ENCODE results near the gene AHDC1. TPM values are rescaled to one million over a fixed set of nuclear protein-coding genes. Genes with fewer than 3 reads are reported as not detected.

AHDC1 gene
- polyA plus RNA-seq, 1 donor from 2014 or later, result 5.3 TPM

DNA sequence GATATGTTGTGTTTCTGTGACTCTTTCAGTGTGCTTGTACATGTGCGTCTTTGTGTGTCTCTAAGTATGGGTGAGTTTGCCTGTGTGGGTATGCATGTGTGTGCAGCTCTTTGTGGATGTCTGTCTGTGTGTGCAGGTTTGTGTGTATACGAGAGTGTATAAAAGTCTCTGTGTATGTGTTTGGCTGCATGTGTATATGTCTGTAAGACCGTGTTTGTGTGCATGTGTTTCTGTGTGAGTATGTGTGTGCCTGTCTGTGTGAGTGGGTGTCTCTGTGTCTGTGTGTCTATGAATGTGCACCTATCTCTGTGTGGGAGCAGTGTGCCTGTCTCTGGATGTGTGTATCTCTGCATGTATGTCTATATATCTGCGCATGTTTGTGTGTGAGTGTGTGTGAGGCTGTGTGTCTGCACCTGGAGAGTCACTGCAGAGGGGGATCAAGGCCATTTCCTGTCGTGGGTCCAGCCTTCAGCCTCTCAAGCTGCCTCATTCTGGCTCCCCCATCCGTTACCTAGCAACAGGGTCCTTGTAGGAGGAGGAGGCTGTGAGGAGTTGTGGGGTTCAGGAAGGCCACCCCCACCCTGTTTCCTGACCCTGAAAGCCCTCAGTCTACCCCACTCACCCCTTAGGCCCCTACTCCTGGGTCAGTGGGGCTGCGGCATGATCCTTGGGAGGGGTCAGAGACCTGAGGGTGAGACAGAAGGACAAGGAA is 20.7 kb upstream of the AHDC1 start:
- H3K9ac ChIP-seq (ENCODE audit: low read length), result peak overlapping the region; percentile 32
- H3K4me2 ChIP-seq (ENCODE audit: low read length), result peak overlapping the region; percentile 3
- no peak overlapping the region for H3K4me3 ChIP-seq (ENCODE audit: low read length)
- peak overlapping the region; percentile 29 for H3K27ac ChIP-seq (ENCODE audit: low read length)
- TF ChIP-seq MXI1 (conservative IDR thresholded peaks at IDR 0.05; ENCODE audit: poor library complexity, severe bottlenecking) (no peak), CTCF (IDR thresholded peaks at IDR 0.05; ENCODE audit: poor library complexity, severe bottlenecking) (no peak)
- TF ChIP-seq, protein P1, sequence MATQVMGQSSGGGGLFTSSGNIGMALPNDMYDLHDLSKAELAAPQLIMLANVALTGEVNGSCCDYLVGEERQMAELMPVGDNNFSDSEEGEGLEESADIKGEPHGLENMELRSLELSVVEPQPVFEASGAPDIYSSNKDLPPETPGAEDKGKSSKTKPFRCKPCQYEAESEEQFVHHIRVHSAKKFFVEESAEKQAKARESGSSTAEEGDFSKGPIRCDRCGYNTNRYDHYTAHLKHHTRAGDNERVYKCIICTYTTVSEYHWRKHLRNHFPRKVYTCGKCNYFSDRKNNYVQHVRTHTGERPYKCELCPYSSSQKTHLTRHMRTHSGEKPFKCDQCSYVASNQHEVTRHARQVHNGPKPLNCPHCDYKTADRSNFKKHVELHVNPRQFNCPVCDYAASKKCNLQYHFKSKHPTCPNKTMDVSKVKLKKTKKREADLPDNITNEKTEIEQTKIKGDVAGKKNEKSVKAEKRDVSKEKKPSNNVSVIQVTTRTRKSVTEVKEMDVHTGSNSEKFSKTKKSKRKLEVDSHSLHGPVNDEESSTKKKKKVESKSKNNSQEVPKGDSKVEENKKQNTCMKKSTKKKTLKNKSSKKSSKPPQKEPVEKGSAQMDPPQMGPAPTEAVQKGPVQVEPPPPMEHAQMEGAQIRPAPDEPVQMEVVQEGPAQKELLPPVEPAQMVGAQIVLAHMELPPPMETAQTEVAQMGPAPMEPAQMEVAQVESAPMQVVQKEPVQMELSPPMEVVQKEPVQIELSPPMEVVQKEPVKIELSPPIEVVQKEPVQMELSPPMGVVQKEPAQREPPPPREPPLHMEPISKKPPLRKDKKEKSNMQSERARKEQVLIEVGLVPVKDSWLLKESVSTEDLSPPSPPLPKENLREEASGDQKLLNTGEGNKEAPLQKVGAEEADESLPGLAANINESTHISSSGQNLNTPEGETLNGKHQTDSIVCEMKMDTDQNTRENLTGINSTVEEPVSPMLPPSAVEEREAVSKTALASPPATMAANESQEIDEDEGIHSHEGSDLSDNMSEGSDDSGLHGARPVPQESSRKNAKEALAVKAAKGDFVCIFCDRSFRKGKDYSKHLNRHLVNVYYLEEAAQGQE (IDR thresholded peaks at IDR 0.05; ENCODE audit: borderline replicate concordance), result no peak
- no peaks in the 10 kb centered on the region for H3K79me2 ChIP-seq (replicated peaks; ENCODE audit: insufficient read depth, low read length)
- H3F3A ChIP-seq (ENCODE audit: insufficient read depth, low read length, poor library complexity, severe bottlenecking), result no peaks in the 10 kb centered on the region
- no peaks in the 10 kb centered on the region for H4K20me1 ChIP-seq (ENCODE audit: insufficient read depth)
- no peaks in the 10 kb centered on the region for H3K36me3 ChIP-seq (ENCODE audit: insufficient read depth, low read length)
- H2AFZ ChIP-seq (ENCODE audit: low read depth, low read length), result peak overlapping the region; percentile 18
- no peaks in the 10 kb centered on the region for H3K27me3 ChIP-seq (ENCODE audit: insufficient read depth, low read depth, low read length)
- no peaks in the 10 kb centered on the region for H3K9me2 ChIP-seq (ENCODE audit: insufficient read depth, low read length)
- H3K9me3 ChIP-seq (ENCODE audit: low read length), result no peaks in the 10 kb centered on the region

DNA sequence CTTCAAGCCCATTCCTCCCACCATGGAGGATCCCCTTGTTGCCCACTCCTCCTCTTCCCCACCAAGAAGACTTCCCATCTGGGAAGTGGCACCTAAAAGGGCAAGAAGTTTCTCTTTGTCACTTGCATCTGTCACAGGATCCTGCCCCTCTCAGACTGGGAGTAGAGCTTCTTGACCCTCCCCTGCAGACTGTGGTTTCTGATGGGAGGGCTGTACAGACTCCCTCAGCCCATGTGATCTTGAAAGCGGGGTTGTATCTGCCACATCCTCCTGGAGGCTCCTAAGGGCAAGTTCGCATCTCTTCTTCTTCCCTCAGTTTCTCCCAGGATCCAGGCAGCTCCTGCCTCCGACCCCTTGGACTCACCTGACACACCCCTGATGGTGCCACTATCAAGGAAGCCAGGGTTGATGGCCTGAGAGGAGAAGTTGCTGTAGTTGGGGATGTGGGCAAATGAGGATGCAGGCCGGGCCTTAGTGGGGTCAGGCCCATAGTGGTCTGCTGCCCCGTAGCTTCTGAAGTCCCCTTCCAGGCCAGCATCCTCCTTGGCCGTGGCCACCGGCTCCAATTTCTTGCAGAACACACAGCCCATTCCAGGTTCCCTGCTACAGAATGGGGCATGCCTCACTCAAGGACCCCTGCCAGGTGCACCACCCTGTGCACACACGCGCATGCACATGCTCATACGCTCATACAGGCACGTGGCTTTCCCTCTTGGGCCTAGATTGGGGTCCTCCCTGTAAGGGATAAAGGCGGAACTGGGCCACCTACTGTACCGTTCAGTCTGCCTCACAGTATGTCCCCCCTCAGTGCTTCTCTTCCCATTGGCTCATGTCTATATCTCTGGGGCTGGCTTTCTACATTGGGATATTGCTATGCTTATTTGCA is 19.6 kb upstream of the AHDC1 start:
- no peak overlapping the region for H3K4me2 ChIP-seq (ENCODE audit: low read length)
- no peak overlapping the region for H2AFZ ChIP-seq (ENCODE audit: low read depth, low read length)
- no peaks in the 10 kb centered on the region for H3K36me3 ChIP-seq (ENCODE audit: insufficient read depth, low read length)
- no peaks in the 10 kb centered on the region for H3K79me2 ChIP-seq (replicated peaks; ENCODE audit: insufficient read depth, low read length)
- H3F3A ChIP-seq (ENCODE audit: insufficient read depth, low read length, poor library complexity, severe bottlenecking), result no peaks in the 10 kb centered on the region
- H4K20me1 ChIP-seq (ENCODE audit: insufficient read depth), result no peaks in the 10 kb centered on the region
- no peaks in the 10 kb centered on the region for H3K27me3 ChIP-seq (ENCODE audit: insufficient read depth, low read depth, low read length)
- no peak overlapping the region for H3K4me3 ChIP-seq (ENCODE audit: low read length)
- H3K9me2 ChIP-seq (ENCODE audit: insufficient read depth, low read length), result no peaks in the 10 kb centered on the region
- H3K9me3 ChIP-seq (ENCODE audit: low read length), result no peaks in the 10 kb centered on the region
- TF ChIP-seq, protein P1 (IDR thresholded peaks at IDR 0.05; ENCODE audit: borderline replicate concordance), result no peak
- H3K27ac ChIP-seq (ENCODE audit: low read length), result no peak overlapping the region
- H3K9ac ChIP-seq (ENCODE audit: low read length), result no peak overlapping the region

All from neural cell (in vitro differentiated cells).